Loucy (cell line): ENCODE measurements around the gene RCN1.
"Not testable (repeated sequence)": the region's sequence is repeated elsewhere in the genome, so short reads cannot be mapped to it uniquely, and the experiment has no call there.

Experiments used
- EZH2phosphoT487 ChIP-seq: fragments of 200-600 bp; IDR thresholded peaks from 2 replicates; pipeline ENCODE4 v1.6.1; 2018; ENCODE audit warnings: antibody characterized with exemption, mild to moderate bottlenecking, moderate library complexity, borderline replicate concordance
- TF ChIP-seq, protein P1 (sequence below): fragments of 200-600 bp; sonication (generic); conservative IDR thresholded peaks from 2 replicates; pipeline ENCODE4 v1.5.1; 2014; ENCODE audit warnings: mild to moderate bottlenecking, antibody characterized with exemption, low read length

DNA sequence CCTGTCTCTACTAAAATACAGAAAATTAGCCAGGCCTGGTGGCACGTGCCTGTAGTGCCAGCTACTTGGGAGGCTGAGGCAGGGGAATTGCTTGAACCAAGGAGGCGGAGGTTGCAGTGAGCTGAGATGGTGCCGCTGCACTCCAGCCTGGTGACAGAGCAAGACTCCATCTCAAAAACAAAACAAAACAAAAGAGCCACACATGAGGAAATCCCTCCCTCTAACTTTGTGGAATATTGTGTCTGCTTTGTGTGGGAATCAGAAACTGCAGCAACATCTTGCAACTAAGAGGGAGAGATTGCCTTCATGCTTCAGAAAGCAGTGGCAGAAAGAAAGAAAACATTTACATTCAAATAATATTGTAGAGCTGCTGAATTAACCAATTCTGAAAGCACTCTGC is 27.8 kb upstream of the RCN1 start:
- TF ChIP-seq, protein P1, sequence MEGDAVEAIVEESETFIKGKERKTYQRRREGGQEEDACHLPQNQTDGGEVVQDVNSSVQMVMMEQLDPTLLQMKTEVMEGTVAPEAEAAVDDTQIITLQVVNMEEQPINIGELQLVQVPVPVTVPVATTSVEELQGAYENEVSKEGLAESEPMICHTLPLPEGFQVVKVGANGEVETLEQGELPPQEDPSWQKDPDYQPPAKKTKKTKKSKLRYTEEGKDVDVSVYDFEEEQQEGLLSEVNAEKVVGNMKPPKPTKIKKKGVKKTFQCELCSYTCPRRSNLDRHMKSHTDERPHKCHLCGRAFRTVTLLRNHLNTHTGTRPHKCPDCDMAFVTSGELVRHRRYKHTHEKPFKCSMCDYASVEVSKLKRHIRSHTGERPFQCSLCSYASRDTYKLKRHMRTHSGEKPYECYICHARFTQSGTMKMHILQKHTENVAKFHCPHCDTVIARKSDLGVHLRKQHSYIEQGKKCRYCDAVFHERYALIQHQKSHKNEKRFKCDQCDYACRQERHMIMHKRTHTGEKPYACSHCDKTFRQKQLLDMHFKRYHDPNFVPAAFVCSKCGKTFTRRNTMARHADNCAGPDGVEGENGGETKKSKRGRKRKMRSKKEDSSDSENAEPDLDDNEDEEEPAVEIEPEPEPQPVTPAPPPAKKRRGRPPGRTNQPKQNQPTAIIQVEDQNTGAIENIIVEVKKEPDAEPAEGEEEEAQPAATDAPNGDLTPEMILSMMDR, result not testable (repeated sequence)
- TF ChIP-seq EZH2phosphoT487, result not testable (repeated sequence)
